Measurements from ENCODE around the gene TANGO6. TPM values are rescaled to one million over a fixed set of nuclear protein-coding genes. Genes with fewer than 3 reads are reported as not detected.

TANGO6 gene
- total RNA-seq, 1 experiment from 2014 or later: 18.0 TPM

DNA sequence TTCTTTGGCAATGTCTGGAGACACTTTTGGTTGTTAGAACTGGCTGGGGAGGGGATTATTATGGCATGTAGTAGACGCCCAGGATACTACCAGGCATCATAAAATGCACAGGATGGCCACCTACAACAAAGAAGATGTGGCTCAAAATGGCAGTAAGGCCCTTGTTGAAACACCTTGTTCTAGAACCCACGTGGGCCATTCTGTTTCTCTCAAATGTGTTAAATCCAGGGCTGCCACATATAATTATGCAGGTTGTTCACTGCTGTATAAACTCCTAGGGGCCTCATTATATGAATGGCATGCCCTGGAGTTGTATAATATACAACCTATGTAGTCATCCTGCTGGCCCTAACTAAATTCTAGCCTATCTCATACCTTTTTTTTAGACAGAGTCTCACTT is 138.6 kb downstream of the TANGO6 start:
- H3K27me3 ChIP-seq (replicated peaks; ENCODE audit: insufficient read depth, low read depth, low read length, poor library complexity): no peaks in the 10 kb centered on the region
- no TSS peak for BruUV-seq (replicated peaks)
- H3K27ac ChIP-seq (ENCODE audit: low read depth, low read length, poor library complexity, severe bottlenecking): no peak overlapping the region
- no peaks in the 10 kb centered on the region for H3K4me1 ChIP-seq (ENCODE audit: insufficient read depth, low read length, poor library complexity, severe bottlenecking)
- no peak for TF ChIP-seq CTCF (conservative IDR thresholded peaks at IDR 0.05; ENCODE audit: low read depth, low read length)
- no peak for TF ChIP-seq EZH2 (IDR thresholded peaks at IDR 0.05; ENCODE audit: borderline replicate concordance, low read depth, low read length, poor library complexity, severe bottlenecking)
- no peak overlapping the region for H3K4me3 ChIP-seq (ENCODE audit: low read depth, low read length, poor library complexity, severe bottlenecking)
- H3K36me3 ChIP-seq (ENCODE audit: insufficient read depth, low read length, poor library complexity, severe bottlenecking): no peaks in the 10 kb centered on the region
- intact Hi-C loops (cut with micrococcal nuclease; ENCODE audit: unreplicated experiment): no loop called here
- POLR2A ChIA-PET (ENCODE audit: low non-redundant PET): no interaction called here
- CTCF ChIA-PET: no interaction called here
- DNase-seq (ENCODE audit: low spot score): no peak
- H3K9me3 ChIP-seq (ENCODE audit: low read depth, low read length, poor library complexity, severe bottlenecking): no peaks in the 10 kb centered on the region

- Histone ChIP-seq H3K36me3 (ENCODE audit: insufficient read depth, low read length, poor library complexity, severe bottlenecking) (no peaks in the 10 kb centered on the region), H3K4me3 (ENCODE audit: low read depth, low read length, poor library complexity, severe bottlenecking) (no peak overlapping the region), H3K9me3 (ENCODE audit: low read depth, low read length, poor library complexity, severe bottlenecking) (no peaks in the 10 kb centered on the region), H3K4me1 (ENCODE audit: insufficient read depth, low read length, poor library complexity, severe bottlenecking) (no peaks in the 10 kb centered on the region), H3K27ac (ENCODE audit: low read depth, low read length, poor library complexity, severe bottlenecking) (no peak overlapping the region), H3K27me3 (replicated peaks; ENCODE audit: insufficient read depth, low read depth, low read length, poor library complexity) (no peaks in the 10 kb centered on the region)
- ChIA-PET POLR2A (ENCODE audit: low non-redundant PET) (no interaction called here), CTCF (no interaction called here)
- no peak for DNase-seq (ENCODE audit: low spot score)
- TF ChIP-seq CTCF (conservative IDR thresholded peaks at IDR 0.05; ENCODE audit: low read depth, low read length) (no peak), EZH2 (IDR thresholded peaks at IDR 0.05; ENCODE audit: borderline replicate concordance, low read depth, low read length, poor library complexity, severe bottlenecking) (no peak)
- intact Hi-C loops (cut with micrococcal nuclease; ENCODE audit: unreplicated experiment): no loop called here
- BruUV-seq (replicated peaks): no TSS peak
Measured at GRCh38 chr16:68984467-68984866, 141.1 kb downstream of the TANGO6 start.

- intact Hi-C loops (cut with micrococcal nuclease; ENCODE audit: unreplicated experiment): no loop called here
- no peak overlapping the region for H3K27ac ChIP-seq (ENCODE audit: low read depth, low read length, poor library complexity, severe bottlenecking)
- no peak overlapping the region for H3K4me3 ChIP-seq (ENCODE audit: low read depth, low read length, poor library complexity, severe bottlenecking)
- DNase-seq (ENCODE audit: low spot score): no peak
- CTCF ChIA-PET: no interaction called here
- no TSS peak for BruUV-seq (replicated peaks)
- no peak for TF ChIP-seq CTCF (conservative IDR thresholded peaks at IDR 0.05; ENCODE audit: low read depth, low read length)
- no peak for TF ChIP-seq EZH2 (IDR thresholded peaks at IDR 0.05; ENCODE audit: borderline replicate concordance, low read depth, low read length, poor library complexity, severe bottlenecking)
- H3K9me3 ChIP-seq (ENCODE audit: low read depth, low read length, poor library complexity, severe bottlenecking): no peaks in the 10 kb centered on the region
- POLR2A ChIA-PET (ENCODE audit: low non-redundant PET): no interaction called here
- no peaks in the 10 kb centered on the region for H3K4me1 ChIP-seq (ENCODE audit: insufficient read depth, low read length, poor library complexity, severe bottlenecking)
- H3K36me3 ChIP-seq (ENCODE audit: insufficient read depth, low read length, poor library complexity, severe bottlenecking): no peaks in the 10 kb centered on the region
- H3K27me3 ChIP-seq (replicated peaks; ENCODE audit: insufficient read depth, low read depth, low read length, poor library complexity): no peaks in the 10 kb centered on the region
Measured at GRCh38 chr16:68985268-68985667, 141.9 kb downstream of the TANGO6 start.
